H7 (cell line): ENCODE measurements around the gene TOMM34. TPM values are rescaled to one million over a fixed set of nuclear protein-coding genes. Genes with fewer than 3 reads are reported as not detected.

Source experiments
- DNase-seq: peaks from one replicate; pipeline ENCODE4 v3.0.0; 2012
- H3K27me3 ChIP-seq: 2 replicates; pipeline ENCODE4 v1.6.0; 2011; ENCODE audit warnings: mild to moderate bottlenecking, low read length; ENCODE audit not compliant: control insufficient read depth, insufficient read depth
- H3K36me3 ChIP-seq: replicated peaks from 2 replicates; pipeline ENCODE4 v1.5.1; 2011; ENCODE audit warnings: low read length; ENCODE audit not compliant: control insufficient read depth, insufficient read depth
- H3K4me3 ChIP-seq: 2 replicates; pipeline ENCODE4 v1.5.1; 2011; ENCODE audit warnings: low read depth, mild to moderate bottlenecking, control low read depth, low read length, moderate library complexity; ENCODE audit not compliant: insufficient read depth
- total RNA-seq: library from RNA; depleted of rRNA; stranded (reverse); fragments of >200 nt; shearing (Covaris generic); gene quantifications from 2 replicates; pipeline ENCODE4 v1.2.3, GENCODE V29; 2014

The TOMM34 gene
- total RNA-seq, 1 experiment from 2014 or later, result 49.4 TPM

DNA sequence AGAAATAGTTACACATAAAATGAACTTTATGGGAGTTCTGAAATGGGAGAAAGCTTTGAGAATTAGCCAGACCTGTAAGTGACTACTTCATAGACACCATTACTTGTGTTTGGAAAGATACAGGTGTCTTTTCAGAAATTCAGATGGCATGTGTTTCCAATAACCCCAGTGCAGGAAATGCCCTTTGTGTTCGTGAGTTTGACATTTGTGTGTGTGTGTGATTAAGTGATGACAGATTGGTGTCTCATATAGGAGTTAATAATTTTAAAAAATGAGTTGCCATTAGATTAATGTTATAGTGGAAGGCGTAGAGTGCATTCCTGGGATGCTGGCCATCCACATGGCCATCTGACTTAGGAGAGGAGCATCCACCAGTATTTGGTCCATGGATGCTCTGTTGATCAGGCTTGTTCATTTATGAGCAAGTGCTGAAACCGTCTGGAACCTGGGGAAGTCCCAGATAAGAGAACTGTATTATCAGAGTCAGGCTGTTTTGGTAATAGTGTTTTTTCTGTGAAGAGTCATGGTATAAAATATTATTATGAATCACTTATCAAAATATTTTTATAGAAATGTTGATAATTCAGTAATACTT is 9.2 kb upstream of the TOMM34 start:
- Histone ChIP-seq H3K36me3 (peaks cover 7% of the 10 kb centered on the region), H3K4me3 (no peak overlapping the region), H3K27me3 (peaks cover 2% of the 10 kb centered on the region; the same call in 1 of the 2 replicates)
- no peak for DNase-seq

DNA sequence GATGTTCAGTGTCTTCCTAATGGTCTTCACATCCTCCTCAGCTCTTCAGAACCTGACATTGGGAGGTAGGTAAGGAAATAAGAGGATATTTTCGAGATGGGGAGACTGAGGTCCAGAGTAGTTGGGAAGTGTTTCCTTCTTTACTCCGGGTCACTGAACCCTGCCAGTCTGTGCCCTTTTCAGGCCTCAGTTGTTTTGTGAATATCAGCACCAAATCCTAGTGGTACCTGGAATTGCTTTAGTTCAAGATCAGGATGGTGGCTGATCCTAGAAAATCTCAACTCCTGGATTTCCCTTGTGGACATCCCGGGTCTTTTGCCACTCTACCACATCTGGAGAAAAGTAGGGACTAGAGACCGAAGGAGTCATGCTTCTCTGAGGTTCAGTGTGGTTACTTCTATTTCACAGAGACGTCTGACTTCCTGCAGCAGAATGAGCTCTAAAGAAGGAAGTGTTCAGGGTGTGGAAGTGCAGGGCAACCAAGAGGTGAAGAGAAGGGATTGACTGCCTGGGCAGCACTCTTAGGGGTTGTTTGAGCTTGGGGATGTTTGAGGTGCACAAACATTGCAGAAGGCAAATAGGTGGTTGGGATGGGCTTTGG is 7.1 kb upstream of the TOMM34 start:
- DNase-seq, result no peak
- H3K36me3 ChIP-seq, result no peaks in the 10 kb centered on the region
- H3K4me3 ChIP-seq, result peak overlapping the region; percentile 92
- H3K27me3 ChIP-seq, result peaks cover 4% of the 10 kb centered on the region

DNA sequence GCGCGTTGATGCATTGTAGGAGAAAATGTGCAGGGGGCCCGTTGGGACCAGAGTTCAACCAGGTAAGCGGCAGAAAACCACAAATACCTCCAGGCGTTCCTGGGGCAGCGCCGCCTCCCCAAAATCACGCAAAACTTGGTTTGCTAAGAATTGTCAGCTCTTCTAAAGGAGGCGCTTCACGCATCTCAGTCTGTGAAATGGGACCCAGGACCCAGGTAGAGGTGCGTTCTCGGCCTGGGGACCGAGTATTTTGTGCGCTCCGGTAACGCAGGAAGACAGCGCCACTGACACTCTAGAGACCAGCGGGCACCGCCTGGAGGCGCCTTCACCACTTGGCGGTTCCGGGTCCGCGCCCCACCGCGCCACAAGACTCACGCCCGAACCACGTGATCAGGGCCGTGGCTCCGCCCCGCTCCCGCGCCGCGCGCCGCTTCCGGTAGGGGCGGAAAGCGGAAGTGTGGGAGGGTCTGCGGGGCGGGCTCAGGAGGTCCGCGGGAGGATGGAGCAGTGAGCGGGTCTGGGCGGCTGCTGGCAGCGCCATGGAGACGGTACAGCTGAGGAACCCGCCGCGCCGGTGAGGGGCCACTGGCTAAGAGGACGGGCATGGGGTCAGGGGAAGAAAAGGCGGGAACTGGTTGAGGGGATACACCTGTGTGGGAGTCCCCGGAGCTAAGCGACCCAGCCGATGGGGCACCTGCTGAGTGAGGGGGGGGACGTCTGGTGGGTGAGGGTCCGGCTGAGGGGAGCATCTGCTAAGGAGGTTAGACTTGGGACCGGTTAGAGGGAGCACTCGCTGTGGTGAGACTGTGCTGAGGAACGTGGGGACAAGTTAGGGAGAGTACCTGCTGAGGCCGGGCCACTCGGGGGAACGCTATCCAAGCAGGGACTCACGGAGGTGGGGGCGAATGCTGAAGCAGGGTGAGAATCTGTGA is 6.1 kb upstream of the TOMM34 start, which contains the start of gene STK4:
Gene STK4, plus strand, starts transcription at position 483 of the 932 bp plus-strand sequence. Its CDS starts 57 bp downstream, at position 540.
- H3K36me3 ChIP-seq, result no peaks in the 10 kb centered on the region
- DNase-seq, result peak; percentile 95
- peak within 1 kb of the TSS; percentile 92 for H3K4me3 ChIP-seq
- H3K27me3 ChIP-seq, result peaks cover 4% of the 10 kb centered on the region

DNA sequence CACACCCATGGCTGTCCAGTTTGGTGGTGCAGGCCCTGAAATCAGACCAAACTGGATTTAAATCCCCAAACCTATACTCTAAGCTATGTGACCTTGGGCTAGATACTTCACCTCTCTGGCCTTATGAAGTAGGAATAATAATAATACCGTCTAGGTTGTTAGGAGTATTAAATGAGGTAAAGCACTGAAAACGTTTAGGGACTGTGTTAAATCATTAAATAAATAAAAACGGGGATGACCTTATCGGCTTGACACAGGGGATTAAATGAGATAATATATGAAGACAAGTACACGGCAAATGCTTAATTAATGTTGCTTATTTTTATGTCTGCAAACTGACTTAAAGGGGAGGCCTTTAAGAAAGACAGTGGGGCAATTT is 5.4 kb upstream of the TOMM34 start:
- Histone ChIP-seq H3K4me3 (peak overlapping the region; percentile 92), H3K27me3 (peaks cover 8% of the 10 kb centered on the region), H3K36me3 (no peaks in the 10 kb centered on the region)
- no peak for DNase-seq

DNA sequence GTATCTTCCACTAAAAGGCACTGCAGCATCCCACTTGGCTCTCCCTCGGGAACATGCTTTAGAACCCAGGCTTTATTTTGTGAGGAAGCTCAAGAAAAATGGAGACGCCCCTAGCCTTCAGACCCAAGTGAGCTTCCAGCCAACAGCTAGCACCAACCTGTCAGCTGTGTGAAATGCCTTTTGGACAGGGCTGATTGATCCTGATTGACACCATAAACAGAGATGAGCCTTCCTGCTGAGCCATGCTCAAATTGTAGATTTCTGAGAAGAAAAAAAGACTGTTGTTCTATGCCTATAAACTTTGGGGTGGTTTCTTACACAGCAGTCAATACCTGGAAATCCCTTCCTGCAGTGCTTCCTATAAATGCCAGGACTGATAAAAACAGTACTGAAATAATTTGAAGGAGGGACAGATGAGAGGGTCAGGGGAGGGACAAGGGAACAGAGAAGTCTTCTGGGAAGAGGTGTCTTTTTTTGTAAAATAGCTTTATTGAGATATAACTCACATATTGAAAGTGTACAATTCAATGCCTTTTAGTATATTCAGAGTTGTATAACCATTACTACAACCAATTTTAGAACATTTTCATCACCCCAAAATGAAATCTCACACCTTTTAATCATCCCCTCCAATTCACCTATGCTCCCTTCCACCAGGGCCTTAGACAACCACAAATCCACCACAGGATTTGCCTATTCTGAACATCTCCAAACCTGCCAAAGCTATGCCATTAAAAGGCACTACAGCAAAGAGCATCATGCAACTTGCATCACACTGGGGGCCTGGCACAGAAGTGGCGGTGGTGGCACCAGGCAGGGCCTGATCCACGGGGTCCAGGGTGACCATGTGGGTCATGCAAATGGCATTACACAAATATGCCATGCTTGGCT is 3.4 kb upstream of the TOMM34 start:
- Histone ChIP-seq H3K36me3 (no peaks in the 10 kb centered on the region), H3K27me3 (peaks cover 8% of the 10 kb centered on the region), H3K4me3 (no peak overlapping the region)
- no peak for DNase-seq

DNA sequence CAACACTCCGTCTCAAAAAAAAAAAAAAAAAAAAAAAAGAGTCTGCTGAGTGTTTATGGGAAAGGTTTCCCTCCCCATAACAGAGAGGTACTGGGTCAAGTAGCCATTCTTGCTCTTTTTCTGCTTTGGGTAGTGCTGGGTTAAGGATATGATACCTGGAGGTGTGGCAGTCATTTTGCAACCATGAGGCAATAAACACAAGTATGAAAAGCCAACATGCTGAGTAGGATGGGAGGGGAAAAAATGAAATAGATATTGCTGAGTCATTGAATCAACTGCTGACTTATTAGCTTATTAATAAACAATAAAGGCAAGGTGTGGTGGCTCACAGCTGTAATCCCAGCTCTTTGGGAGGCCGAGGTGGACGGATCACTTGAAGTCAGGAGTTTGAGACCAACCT is 2.3 kb upstream of the TOMM34 start:
- Histone ChIP-seq H3K36me3 (no peaks in the 10 kb centered on the region), H3K27me3 (peaks cover 8% of the 10 kb centered on the region), H3K4me3 (no peak overlapping the region)
- no peak for DNase-seq

DNA sequence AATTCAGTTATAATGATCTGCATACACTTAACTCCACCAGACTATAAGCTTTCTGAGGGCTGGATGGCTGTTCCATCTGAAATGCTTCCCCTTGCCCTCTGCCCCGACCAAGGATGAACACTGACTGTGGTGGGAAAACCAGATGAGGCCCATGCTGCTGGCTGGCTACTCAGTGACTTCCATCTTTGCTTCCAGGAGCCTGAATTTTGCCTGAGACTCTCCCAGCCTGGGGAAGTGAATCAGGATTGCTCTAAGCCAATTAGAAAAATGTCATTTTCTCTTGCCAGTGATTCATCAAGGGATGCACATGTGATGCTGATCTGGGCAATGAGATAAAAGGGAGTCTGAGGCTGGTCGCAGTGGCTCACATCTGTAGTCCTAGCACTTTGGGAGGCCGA is 1.7 kb upstream of the TOMM34 start:
- Histone ChIP-seq H3K4me3 (no peak overlapping the region), H3K27me3 (peaks cover 8% of the 10 kb centered on the region), H3K36me3 (no peaks in the 10 kb centered on the region)
- DNase-seq, result no peak

DNA sequence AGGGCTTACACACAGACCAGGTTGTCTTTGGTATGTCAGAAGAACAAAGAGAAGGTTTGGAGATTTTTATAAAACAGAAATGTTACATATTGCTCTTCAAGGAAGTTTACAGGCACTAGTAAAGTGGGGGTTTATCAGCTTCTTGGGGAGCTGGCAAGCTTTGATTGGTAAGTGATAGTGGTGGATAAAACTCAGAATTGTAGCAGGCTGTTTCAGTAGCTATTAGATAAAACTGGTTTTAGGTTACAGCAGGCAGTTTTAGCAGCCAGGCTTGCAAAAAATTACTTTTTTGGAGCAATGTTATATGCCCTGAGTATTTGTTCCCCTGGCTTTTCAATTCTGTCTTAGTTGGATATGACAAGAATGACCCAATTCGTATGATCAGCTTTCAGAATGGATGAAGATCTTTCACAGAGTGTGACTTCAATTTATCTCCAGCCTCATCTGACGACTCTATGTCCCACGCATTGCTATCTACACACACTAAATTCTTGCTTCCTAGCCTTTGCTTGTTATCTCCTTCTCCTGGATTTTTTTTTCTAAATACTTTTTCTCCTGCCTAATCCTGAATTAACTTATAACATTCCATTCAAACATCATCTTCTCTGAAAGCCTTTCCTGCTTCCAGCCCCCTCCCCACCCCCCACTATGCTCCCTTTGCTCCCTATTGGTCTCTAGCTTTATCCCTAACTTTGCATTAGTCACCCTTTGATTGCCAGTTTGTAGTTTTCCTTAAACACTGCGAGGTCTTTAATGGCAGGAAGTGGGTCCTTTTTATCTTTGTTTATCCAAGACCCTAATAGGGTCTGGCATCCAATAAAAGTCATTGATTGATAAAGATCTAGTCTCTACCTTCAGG is 1.0 kb upstream of the TOMM34 start:
- Histone ChIP-seq H3K4me3 (no peak overlapping the region), H3K36me3 (peaks cover 2% of the 10 kb centered on the region; the same call in 1 of the 2 replicates), H3K27me3 (peaks cover 8% of the 10 kb centered on the region)
- peak; percentile 52 for DNase-seq

DNA sequence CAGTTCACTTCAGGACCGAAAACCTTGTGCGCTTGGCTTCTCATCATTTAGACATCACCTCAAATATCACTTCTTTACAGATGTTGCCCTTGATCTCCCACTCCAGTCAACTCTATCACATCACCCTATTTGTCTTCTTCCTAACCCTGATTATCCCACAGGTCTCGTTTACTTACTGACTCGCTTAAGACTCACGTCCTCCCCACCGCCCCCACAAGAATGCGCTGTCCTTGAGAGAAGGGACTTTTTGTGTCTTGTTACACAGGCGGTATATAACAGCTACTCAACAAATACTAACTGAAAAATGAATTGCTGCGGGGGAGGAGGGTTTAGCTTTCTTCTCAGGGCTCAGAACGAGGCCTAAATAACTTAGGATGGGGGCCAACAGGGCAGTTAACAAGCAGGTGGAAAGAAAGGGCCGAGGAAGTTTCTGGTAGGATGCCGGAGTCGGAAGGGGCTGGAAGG is 527 bp downstream of the TOMM34 start:
- Histone ChIP-seq H3K4me3 (peak overlapping the region; percentile 88), H3K36me3 (peaks cover 11% of the 10 kb centered on the region), H3K27me3 (peaks cover 6% of the 10 kb centered on the region)
- peak; percentile 44 for DNase-seq

DNA sequence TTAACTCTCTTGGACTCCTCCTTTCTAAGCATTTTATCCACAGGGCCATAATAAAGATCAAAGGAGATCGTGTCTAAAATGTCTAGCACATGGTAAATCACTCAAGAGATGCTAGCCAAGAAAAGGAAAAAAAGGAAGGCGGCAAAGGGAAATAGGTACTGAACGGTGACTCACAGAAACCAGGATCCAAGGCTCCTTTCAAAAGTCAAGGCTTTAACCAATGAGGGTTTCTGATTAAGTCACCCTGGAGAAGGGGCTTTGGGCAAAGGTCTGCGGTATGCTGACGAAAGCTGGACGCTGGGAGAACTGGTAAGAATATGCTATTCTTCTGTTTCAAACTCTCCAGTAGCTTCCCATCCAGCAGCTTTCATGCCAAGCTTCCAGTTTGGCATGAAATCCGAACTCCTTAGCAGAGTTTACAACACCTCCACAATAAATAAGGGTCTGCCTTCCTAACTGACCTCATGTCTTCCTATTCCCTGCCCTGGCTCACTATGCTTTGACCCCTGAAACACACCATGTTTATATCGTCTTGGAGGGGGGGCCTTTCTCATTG is 1.0 kb downstream of the TOMM34 start:
- peaks cover 13% of the 10 kb centered on the region for H3K36me3 ChIP-seq
- peak overlapping the region; percentile 88 for H3K4me3 ChIP-seq
- H3K27me3 ChIP-seq, result peaks cover 6% of the 10 kb centered on the region
- DNase-seq, result no peak

DNA sequence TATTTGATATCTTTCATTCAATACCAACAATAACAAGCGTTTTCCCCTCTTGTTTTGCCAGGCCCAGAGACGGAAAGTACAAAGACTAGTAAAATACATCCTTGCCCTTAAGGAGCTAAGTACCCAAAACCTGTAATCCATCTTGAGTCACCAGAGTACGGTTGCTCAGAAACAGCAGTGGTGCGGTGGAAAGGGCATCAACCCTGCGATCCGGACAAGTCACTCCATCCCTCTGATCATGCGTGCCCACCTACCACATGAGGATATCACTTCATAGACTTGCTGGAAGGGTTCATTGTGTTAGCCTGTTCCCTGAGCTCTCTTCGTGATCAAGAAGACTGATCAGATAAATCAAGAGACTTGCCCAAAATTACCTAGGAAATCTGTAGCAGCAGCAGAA is 1.9 kb downstream of the TOMM34 start:
- H3K27me3 ChIP-seq, result peaks cover 5% of the 10 kb centered on the region
- DNase-seq, result no peak
- H3K36me3 ChIP-seq, result peaks cover 15% of the 10 kb centered on the region
- H3K4me3 ChIP-seq, result no peak overlapping the region

DNA sequence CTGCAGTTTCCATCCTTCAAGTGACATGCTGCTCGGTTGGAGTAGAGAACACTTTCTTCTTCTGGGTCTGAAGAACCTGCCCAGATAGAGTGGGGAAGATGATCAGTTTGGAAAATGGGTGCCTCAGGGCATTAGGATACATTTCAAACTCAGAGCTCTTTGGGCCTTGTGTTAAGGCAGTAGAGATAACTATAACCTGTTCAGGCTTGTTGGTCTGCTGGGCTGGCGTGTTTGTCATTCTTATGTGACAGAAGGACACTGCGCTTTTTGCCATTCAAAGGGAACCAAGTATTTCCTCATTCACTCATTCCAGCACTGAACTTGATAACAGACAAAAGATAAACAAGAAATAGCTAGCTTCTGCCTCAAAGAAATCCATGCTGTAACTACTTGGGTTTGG is 3.8 kb downstream of the TOMM34 start:
- Histone ChIP-seq H3K27me3 (peaks cover 4% of the 10 kb centered on the region), H3K4me3 (no peak overlapping the region), H3K36me3 (peaks cover 24% of the 10 kb centered on the region)
- no peak for DNase-seq

DNA sequence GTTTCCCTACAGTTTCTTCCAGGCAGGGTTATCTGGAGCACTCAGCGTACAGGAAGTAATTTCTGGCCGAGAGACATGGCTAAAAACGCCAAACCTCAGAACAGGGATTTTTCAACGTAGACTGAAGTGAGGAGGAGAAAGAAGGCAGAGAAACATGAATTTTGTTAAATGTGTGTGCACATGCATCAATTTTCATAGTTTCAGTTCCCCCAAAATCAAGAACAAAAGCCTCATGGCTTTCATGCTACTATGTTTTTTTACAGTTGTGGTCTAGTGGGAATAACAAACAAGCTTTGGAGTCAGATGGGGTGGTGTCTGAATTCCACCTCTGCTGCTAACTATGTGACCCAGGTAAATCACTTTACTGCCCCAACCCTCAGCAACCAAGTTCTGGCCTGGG is 4.9 kb downstream of the TOMM34 start:
- H3K27me3 ChIP-seq, result no peaks in the 10 kb centered on the region
- peaks cover 29% of the 10 kb centered on the region for H3K36me3 ChIP-seq
- no peak overlapping the region for H3K4me3 ChIP-seq
- DNase-seq, result no peak
